Activated CD4-positive, alpha-beta T cell treated with anti-CD3 and anti-CD28 coated beads, Interleukin-10, Interleukin-2, amounts not matched to agents 100 ng/mL and 50 ng/mL, durations not matched to agents 16 hours and 8 hours (primary cell): ENCODE results near the gene PRSS1.
"Not testable (repeated sequence)": the region's sequence is repeated elsewhere in the genome, so short reads cannot be mapped to it uniquely, and the experiment has no call there.

ENCODE experiments used
- DNase-seq: peaks from one replicate; pipeline ENCODE4 v3.0.0-alpha.2; 2020

Gene PRSS1

GRCh38 chr7:142748410-142748809 lies 862 bp upstream of the PRSS1 start:
- not testable (repeated sequence) for DNase-seq

DNA sequence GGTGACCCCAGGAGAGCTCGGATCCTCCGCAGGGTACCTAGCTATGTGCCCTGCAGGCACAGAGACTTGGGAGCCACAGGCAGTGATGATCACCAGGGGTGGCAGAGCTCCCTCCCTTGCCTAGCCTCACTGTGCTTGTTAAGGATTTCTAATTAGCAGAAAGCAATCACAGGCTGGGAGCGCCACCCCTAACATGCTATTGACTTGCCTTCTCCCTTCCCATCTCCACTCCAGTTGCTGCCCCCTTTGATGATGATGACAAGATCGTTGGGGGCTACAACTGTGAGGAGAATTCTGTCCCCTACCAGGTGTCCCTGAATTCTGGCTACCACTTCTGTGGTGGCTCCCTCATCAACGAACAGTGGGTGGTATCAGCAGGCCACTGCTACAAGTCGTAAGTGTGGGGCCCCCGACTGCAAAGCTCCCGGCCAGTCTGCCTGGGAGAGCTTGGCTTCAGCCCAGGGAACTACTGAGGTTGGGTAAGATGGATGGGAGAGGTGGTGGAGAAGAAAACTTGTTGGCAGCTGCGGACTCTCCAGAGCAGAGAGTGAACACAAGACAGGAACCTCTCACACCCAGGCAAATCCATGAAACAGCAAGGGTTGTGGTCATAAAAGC lies 1.2 kb downstream of the PRSS1 start:
- DNase-seq = no peak

DNA sequence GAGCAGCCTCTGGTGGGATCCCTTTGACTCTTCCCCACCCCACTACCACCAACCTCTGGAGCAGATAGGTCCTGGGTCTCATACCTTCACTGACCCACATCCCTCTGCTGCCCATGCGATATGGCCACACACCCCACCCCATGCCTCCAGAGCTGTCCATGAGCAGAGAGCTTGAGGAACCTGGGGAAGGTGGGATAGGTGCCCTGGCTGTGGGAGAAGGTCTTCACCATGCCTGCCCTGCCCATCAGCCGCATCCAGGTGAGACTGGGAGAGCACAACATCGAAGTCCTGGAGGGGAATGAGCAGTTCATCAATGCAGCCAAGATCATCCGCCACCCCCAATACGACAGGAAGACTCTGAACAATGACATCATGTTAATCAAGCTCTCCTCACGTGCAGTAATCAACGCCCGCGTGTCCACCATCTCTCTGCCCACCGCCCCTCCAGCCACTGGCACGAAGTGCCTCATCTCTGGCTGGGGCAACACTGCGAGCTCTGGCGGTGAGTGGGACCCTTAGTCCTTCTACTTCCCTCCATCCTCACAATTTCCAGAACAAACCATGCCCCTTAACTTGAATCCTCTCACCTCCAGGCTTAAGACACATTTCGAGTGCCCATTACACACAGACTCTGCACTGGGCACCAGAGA lies 2.4 kb downstream of the PRSS1 start:
- DNase-seq = not testable (repeated sequence)

DNA sequence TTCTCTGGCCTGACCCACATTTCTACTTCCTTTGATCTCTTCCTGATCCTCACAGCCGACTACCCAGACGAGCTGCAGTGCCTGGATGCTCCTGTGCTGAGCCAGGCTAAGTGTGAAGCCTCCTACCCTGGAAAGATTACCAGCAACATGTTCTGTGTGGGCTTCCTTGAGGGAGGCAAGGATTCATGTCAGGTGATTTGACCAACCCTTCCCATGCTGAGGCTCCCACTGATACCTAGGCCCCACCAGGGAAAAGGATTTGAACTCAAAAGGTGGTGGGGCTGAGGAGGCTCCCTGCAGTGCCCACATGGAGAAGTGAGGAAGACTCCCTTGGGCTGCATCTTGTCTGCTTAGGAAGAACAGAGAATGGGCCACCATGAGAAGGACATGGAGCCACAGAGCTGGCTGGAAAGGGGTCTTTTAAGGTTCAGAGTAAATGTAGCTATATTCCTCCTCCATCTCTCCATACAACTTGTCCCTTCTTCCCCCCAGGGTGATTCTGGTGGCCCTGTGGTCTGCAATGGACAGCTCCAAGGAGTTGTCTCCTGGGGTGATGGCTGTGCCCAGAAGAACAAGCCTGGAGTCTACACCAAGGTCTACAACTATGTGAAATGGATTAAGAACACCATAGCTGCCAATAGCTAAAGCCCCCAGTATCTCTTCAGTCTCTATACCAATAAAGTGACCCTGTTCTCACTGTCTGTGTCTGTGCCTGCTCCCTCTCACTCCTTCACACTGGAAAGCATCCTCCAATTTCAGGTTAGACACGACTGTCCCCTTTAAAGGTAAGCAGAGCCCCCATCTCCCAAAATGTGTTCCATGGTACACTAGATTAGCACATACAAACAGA lies 3.3 kb downstream of the PRSS1 start:
- DNase-seq = no peak

GRCh38 chr7:142753366-142753765 lies 4.1 kb downstream of the PRSS1 start:
- DNase-seq = no peak

DNA sequence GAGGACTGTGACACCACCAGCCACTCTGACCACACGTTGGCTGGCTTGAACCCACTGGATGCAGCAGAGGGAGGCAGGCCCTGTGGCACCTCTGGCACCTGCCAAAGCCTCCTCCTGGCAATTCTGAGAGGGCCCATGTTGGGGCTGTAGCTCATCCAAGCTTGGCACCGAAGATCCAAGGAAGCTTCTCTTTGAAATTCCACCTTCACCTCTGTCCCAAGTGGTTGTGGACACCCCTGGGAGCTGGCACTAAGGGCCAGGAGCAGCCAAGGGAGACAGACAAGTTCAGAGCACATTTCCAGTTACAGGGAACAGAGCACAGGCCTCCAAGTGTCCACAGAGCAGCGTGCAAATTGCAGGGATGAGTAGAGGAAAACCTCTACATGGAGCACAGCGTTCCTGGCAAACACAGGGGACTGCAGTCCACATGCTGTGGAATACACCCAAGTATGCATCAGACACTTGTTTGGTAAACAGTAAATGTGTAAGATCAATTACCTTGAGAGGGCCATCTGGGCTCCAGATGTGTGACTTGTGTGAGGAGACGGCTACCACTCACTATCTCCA lies 4.7 kb downstream of the PRSS1 start:
- DNase-seq = not testable (repeated sequence)

DNA sequence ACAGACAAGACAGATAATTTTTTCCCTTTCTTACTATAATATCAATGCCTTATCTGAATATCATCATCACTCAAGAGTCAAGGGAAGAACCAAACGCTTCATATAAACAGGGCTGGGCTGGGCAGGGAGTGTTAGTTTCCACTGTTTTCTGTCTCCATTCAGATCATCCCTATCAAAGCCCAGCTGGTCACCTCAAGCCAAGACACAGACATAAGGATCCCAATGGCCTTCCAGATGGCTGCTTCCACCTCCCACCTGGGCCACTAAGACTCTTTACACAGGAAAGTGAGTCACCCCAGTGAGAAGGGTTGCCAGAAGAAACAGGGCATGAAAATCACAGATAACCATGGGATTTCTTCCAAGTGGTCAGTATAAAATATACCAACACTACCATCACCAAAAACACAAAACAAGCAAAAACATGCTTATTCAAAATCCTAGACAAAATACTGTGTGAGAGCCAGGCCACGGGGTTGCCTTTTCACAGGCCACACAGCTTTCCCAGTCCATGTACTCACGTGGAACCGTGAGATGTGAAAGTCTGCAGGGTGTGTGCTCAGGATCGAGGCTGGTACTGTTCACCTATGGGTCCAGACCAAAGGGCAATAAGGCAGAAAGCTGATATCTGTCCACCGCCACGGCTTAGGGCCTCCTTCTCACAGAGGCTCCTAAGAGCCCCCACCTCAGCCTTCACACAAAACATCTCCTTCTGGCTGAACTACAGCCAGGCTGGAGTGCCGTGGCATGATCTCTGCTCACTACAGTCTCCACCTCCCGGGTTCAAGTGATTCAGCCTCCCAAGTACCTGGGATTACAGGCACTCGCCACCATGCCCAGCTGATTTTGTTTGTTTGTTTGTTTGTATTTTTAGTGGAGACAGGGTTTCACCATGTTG lies 5.7 kb downstream of the PRSS1 start:
- no peak for DNase-seq

DNA sequence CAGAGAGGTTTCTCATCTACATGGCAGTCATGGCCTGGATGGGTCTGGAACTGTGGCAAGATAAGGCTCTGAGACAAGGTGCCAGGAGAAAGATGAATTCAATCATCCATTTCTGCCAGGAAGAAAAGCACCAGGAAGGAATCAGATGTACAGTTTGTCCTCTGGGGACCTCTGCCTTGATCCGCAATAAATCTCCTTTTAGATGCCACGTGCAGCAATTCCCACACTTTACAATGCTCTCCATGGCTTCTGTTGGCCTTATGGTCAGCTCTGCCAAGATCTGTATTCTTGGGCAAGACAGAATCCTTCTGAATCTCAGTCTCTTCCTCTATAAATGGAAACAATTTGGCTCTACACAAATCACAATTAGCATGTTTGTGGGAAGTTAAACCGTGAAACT lies 9.0 kb downstream of the PRSS1 start:
- DNase-seq = not testable (repeated sequence)

GRCh38 chr7:142759433-142759832 lies 10.2 kb downstream of the PRSS1 start:
- no peak for DNase-seq

- DNase-seq = no peak
Observed at GRCh38 chr7:142760071-142760642, 10.9 kb downstream of the PRSS1 start.

DNA sequence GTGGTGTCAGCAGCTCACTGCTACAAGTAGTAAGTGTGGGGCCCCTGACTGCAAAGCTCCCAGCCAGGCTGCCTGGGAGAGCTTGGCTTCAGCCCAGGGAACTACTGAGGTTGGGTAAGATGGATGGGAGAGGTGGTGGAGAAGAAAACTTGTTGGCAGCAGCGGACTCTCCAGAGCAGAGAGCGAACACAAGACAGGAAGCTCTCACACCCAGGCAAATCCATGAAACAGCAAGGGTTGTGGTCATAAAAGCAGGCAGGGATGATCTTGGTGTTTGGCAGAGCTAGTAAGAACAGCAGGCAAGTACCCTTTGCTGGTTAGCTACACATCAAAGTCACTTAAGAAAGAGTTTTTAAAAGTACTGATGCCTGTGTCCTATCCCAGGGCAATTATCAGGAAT lies 12.3 kb downstream of the PRSS1 start:
- DNase-seq = not testable (repeated sequence)

GRCh38 chr7:142762104-142762503 lies 12.8 kb downstream of the PRSS1 start:
- DNase-seq = no peak

GRCh38 chr7:142767451-142767850 lies 18.2 kb downstream of the PRSS1 start:
- DNase-seq = no peak

DNA sequence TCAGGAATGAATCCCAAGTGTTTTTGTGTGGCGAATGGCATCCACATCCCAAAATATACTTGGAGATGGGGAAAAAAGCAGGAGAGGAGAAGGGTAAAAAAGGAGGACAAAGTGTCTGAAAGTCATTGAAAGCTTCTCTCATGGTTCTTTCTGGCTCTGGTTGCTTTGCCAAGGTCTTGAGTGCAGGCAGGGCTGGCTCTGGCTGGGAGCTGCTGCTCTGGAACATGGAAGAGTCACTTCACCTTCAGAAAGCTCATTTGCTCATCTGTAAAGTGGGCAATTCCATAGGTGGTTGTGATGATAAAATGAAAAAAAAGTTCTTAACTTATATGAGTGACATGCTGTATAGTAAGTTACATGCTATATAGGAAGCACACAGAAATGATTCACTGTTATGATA lies 18.6 kb downstream of the PRSS1 start:
- no peak for DNase-seq

GRCh38 chr7:142768885-142769284 lies 19.6 kb downstream of the PRSS1 start:
- DNase-seq = not testable (repeated sequence)

GRCh38 chr7:142770661-142771352 lies 21.5 kb downstream of the PRSS1 start, which contains the start of gene PRSS2:
Gene PRSS2, plus strand, starts transcription at chr7:142770970. Its CDS starts 13 bp downstream, at chr7:142770983.
- no peak for DNase-seq

DNA sequence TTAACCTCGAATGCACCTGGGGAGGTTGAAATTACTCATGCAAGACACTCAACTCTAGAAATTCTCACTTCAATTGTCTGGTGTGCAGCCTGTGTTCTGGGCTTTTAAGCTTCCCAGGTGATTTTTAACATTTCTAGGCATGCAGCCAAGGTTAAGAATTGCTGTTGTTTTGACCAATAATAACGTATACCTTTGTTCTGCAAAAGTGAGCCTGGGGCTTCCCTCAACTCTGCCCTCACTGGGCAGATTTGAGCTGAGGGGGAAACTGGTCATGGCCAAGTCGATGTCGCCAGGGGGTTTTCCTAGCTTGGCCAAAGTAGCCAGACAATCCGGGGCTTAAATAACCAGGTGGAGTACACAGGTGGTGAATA lies 22.1 kb downstream of the PRSS1 start:
- peak; percentile 12 for DNase-seq

GRCh38 chr7:142772051-142772450 lies 22.8 kb downstream of the PRSS1 start:
- DNase-seq = no peak

GRCh38 chr7:142772673-142773072 lies 23.4 kb downstream of the PRSS1 start:
- DNase-seq = no peak

DNA sequence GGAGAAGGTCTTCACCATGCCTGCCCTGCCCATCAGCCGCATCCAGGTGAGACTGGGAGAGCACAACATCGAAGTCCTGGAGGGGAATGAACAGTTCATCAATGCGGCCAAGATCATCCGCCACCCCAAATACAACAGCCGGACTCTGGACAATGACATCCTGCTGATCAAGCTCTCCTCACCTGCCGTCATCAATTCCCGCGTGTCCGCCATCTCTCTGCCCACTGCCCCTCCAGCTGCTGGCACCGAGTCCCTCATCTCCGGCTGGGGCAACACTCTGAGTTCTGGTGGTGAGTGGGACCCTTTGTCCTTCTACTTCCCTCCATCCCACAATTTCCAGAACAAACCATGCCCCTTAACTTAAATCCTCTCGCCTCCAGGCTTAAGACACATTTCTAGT lies 24.0 kb downstream of the PRSS1 start:
- no peak for DNase-seq

GRCh38 chr7:142773937-142774744 lies 24.9 kb downstream of the PRSS1 start:
- no peak for DNase-seq
